ENCODE results near the gene FGFBP1. TPM values are rescaled to one million over a fixed set of nuclear protein-coding genes. Genes with fewer than 3 reads are reported as not detected.

Gene FGFBP1
- total RNA-seq, 1 donor from 2014 or later, result not detected

DNA sequence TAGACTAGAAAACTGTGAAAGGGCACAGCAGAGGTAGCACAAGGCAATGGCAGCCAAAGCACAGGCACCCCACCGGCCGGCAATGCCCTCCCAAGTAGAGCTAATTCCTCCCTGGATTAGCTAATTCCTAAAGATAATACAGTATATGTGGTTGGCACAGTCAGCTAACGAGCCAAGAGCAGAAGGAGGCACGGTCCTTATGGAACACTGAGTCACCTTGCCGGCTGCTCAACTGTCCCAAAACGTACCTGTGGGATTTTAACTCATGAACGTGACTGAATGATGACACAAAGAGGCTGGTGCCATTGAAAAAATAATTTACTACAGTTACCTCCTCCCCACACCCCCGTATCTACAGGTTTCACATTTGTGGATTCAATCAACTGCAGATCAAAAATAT lies 9.1 kb upstream of the FGFBP1 start:
- no peaks in the 10 kb centered on the region for H3K27me3 Mint-ChIP-seq (ENCODE audit: low read depth)

DNA sequence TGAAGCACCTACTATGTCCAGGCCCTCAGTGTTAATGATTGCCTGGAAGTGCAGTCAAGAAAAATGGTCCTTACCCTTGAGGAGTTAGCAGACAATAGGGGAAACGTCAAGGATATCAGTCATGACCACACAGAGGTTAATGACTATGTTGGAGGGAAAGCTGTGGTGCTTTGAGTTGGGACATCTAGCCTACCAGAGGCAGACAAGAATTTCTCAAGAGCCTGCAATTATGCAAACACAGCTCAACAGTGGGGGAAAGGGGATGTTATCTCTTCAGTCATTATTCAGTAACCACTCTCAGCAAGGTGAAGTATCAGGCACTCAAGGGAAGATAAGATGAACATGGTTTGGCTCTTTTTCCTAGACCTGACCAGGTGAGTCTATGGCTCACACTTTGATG lies 7.0 kb upstream of the FGFBP1 start:
- no peaks in the 10 kb centered on the region for H3K27me3 Mint-ChIP-seq (ENCODE audit: low read depth)
- H3K9me3 Mint-ChIP-seq (ENCODE audit: low read depth), result no peaks in the 10 kb centered on the region
- DNase-seq (ENCODE audit: low spot score), result no peak
- no peaks in the 10 kb centered on the region for H3K36me3 Mint-ChIP-seq (ENCODE audit: low read depth)
- no peak for TF ChIP-seq CTCF (IDR thresholded peaks at IDR 0.05)
- no peaks in the 10 kb centered on the region for H3K4me1 Mint-ChIP-seq (ENCODE audit: low read depth)
- no peak overlapping the region for H3K27ac Mint-ChIP-seq (ENCODE audit: unreplicated experiment)
- no peak overlapping the region for H3K4me3 Mint-ChIP-seq (ENCODE audit: unreplicated experiment)

More for the DNA sequence above, 9.1 kb upstream of the FGFBP1 start:
- no peaks in the 10 kb centered on the region for H3K9me3 Mint-ChIP-seq (ENCODE audit: low read depth)
- TF ChIP-seq CTCF (IDR thresholded peaks at IDR 0.05), result no peak
- H3K36me3 Mint-ChIP-seq (ENCODE audit: low read depth), result no peaks in the 10 kb centered on the region
- H3K4me3 Mint-ChIP-seq (ENCODE audit: unreplicated experiment), result no peak overlapping the region
- H3K4me1 Mint-ChIP-seq (ENCODE audit: low read depth), result no peaks in the 10 kb centered on the region
- H3K27ac Mint-ChIP-seq (ENCODE audit: unreplicated experiment), result no peak overlapping the region
- no peak for DNase-seq (ENCODE audit: low spot score)

GRCh38 chr4:15944895-15945294 lies 6.4 kb upstream of the FGFBP1 start:
- Mint-ChIP-seq H3K27ac (ENCODE audit: unreplicated experiment) (no peak overlapping the region), H3K9me3 (ENCODE audit: low read depth) (no peaks in the 10 kb centered on the region), H3K27me3 (ENCODE audit: low read depth) (no peaks in the 10 kb centered on the region), H3K36me3 (ENCODE audit: low read depth) (no peaks in the 10 kb centered on the region), H3K4me3 (ENCODE audit: unreplicated experiment) (no peak overlapping the region), H3K4me1 (ENCODE audit: low read depth) (no peaks in the 10 kb centered on the region)
- no peak for TF ChIP-seq CTCF (IDR thresholded peaks at IDR 0.05)
- no peak for DNase-seq (ENCODE audit: low spot score)

DNA sequence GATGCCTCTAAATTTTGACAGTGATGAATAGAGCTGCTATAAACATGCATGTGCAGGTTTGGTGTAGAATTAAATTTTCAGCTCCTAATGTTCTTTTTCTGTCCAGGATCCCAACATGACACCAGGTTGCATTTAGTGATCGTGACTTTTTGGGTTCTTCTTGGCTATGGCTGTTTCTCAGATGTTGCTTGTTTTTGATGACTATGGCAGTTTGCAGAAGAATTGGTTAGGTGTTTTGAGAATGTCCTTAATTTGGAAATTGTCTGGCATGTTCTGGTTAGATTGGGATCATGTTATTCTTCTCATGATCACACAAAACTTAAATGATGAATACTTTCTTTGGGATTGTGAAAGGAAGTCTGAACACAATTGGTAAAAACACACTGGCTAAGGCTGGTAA lies 3.7 kb upstream of the FGFBP1 start:
- Mint-ChIP-seq H3K27me3 (ENCODE audit: low read depth) (no peaks in the 10 kb centered on the region), H3K4me3 (ENCODE audit: unreplicated experiment) (no peak overlapping the region)

GRCh38 chr4:15938182-15938581 lies 358 bp downstream of the FGFBP1 start:
- Mint-ChIP-seq H3K4me1 (ENCODE audit: low read depth) (peaks cover 8% of the 10 kb centered on the region), H3K9me3 (ENCODE audit: low read depth) (no peaks in the 10 kb centered on the region), H3K27me3 (ENCODE audit: low read depth) (no peaks in the 10 kb centered on the region), H3K4me3 (ENCODE audit: unreplicated experiment) (no peak overlapping the region), H3K36me3 (ENCODE audit: low read depth) (no peaks in the 10 kb centered on the region), H3K27ac (ENCODE audit: unreplicated experiment) (no peak overlapping the region)
- no peak for DNase-seq (ENCODE audit: low spot score)
- TF ChIP-seq CTCF (IDR thresholded peaks at IDR 0.05), result no peak

More for the DNA sequence above, 3.7 kb upstream of the FGFBP1 start:
- Mint-ChIP-seq H3K4me1 (ENCODE audit: low read depth) (no peaks in the 10 kb centered on the region), H3K9me3 (ENCODE audit: low read depth) (no peaks in the 10 kb centered on the region), H3K27ac (ENCODE audit: unreplicated experiment) (no peak overlapping the region), H3K36me3 (ENCODE audit: low read depth) (no peaks in the 10 kb centered on the region)
- TF ChIP-seq CTCF (IDR thresholded peaks at IDR 0.05), result no peak
- no peak for DNase-seq (ENCODE audit: low spot score)
